GM19395 (cell line): ENCODE measurements around the gene ZNF346.

Source experiments
- ATAC-seq: cut with Tn5 transposase; IDR thresholded peaks from one replicate; pipeline ENCODE4 v1.9.1; 2021; ENCODE audit warnings: mild to moderate bottlenecking, moderate library complexity; ENCODE audit not compliant: unreplicated experiment

ZNF346 gene

DNA sequence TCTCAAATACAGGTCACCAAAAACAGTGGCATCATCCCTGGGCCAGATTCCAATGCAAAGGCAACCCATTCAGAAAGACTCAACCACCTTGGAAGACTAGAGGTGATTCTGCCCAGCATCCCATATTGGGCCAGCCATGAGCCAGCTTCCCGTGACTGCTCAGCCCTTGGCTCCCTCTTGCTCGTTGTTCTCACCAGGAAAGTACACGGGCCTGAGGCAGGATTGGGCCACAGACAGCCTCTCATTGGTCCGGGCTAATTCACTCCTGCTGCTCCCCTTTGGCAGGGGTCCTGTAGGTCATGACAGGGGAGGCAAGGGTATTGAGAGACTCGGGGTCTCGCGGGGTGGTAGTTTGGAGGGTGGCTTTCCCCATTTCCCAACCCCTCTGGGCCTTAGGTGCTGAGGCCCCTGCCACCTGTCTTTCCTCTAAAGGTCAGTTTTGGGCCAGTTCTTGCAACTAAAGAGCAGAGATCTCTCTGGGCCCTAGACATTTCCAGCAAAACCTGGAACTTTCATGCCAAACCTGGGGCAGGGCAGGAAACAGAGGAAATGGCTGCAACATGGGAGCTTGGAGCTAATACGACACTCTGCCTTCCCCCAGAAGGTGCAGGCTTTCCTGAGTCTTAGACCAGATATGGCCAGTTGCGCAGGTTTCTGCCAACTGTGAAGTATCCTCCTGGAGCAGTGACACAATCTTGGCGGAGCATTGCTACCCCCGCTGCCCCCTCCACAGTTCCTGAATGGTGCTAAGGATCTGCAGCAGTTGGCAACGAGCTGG lies 42.2 kb downstream of the ZNF346 start:
- ATAC-seq = no peak

- no peak for ATAC-seq
Measured at GRCh38 chr5:177065491-177065890, 43.0 kb downstream of the ZNF346 start.

- ATAC-seq = no peak
Measured at GRCh38 chr5:177066224-177066623, 43.7 kb downstream of the ZNF346 start.

DNA sequence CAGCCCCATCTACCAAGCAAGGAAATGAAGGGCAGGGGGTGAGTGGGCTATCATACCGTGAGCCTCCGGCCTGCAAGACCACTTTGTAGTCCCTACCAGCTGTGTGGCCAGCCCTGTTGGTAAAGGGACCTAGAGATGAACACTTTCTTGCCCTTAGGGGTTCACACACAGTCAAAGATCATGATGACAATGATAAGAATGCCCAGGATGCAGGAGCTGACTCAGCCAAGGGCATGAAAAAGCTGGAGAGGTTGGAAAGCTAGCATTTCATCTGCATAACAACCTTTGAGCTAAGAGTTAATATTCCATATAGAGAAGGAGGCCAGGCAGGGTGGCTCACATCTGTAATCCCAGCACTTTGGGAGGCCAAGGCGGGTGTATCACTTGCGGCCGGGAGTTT lies 45.0 kb downstream of the ZNF346 start:
- no peak for ATAC-seq

- peak; percentile 51 for ATAC-seq
Measured at GRCh38 chr5:177070536-177071191, 48.2 kb downstream of the ZNF346 start.

GRCh38 chr5:177071666-177072385 lies 49.3 kb downstream of the ZNF346 start:
- peak; percentile 76 for ATAC-seq

DNA sequence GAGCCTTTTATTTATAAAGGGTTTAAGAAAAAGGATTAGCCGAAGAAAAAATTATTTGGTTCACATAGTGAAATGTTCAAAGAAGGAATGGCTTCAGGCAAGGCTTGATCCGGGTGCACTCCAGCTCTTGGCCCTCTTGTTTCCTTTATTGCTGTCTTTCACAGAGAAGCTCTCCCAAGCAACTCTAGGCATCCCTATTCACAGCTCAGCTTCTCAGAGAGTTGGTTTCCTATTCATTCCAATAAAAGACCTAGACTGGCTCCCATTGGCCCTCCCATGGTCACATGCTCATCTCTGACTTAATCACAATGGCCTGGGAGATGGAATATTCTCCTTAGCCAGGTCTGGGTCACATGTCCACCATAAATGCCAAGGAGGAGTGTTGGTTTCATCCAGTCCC lies 54.8 kb downstream of the ZNF346 start:
- no peak for ATAC-seq

GRCh38 chr5:177079606-177080005 lies 57.1 kb downstream of the ZNF346 start:
- no peak for ATAC-seq

DNA sequence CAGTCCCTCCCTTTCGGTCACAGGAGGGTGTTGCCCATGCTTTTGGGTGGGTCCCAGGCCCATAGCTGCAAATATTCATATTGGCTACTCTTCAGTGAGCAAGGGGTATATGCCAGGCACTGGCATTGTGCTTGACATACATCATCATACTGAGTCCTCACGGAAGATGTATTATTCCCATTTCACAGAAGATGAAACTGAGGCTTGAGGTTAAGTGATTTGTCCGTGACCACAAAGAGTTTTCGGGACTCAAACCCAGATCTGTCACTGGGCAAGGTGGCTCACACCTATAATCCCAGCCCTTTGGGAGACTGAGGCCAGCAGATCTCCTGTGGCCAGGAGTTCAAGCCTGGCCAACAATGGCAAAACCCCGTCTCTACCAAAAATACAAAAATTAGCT lies 57.8 kb downstream of the ZNF346 start:
- ATAC-seq = no peak

DNA sequence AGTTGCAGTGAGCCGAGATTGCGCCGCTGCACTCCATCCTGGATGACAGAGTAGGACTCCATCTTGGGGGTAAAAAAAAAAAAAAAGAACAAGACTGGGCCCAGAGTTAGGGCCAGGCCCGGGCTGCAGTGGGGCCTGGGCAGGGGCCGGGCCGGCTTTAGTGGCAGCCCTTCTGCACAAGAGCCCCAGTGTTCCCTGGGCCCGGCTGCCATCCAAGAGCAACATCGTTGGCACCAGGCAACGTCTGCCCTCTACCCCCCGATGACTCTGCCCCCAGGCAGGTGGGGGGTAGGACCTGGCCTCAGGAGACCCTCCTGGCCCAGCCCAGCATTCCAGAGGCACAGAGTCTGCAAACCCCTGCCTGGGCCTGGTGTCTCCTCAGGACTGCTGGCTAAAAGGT lies 59.4 kb downstream of the ZNF346 start:
- no peak for ATAC-seq

DNA sequence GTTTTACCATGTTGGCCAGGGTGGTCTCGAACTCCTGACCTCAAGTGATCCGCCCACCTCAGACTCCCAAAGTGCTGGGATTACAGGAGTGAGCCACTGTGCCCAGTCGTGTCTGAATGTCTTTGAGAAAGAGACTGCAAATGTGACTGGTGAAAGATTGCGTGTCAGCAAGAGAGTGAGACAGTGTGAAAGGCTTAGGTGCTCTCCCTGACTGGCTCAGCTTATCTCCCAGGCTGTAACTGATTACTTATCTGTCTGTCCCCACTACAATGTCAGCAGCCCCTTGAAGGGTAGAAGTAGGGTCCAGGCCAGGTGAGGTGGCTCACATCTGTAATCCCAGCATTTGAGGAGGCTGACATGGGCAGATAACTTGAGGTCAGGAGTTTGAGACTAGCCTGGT lies 60.9 kb downstream of the ZNF346 start:
- no peak for ATAC-seq

- ATAC-seq = no peak
Measured at GRCh38 chr5:177084175-177084574, 61.7 kb downstream of the ZNF346 start.

DNA sequence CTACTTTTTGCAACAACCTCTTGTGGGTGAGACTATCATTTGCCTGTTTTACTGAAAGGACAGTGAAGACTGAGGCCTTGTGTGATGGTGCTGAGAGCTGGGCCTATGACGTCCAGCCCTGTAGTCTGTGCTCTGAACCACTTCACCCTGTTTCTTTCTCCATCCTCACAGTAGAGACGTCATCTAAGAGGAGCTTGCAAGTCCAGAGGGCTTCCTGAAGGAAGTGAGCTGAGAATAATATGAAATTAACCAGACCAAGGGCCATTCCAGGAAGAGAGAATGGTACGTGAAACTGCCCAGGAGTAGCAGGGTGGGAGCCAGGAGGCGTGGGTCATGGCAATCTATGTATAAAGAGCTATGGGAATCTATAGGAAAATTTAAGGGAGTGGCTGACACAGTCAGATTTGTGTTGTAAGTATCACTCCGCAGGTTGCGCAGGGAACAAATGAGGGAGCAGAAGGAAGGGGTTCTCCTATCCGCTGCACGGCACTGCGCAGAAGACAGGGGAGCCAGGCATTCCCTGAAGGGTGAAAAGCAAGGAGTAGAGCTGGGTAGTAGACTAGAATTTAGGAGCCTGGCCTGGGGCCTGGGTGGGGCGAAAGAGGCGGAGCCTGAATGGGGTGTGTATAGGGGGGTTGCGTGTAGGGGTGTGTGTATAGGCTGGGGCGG lies 63.6 kb downstream of the ZNF346 start:
- ATAC-seq = peak; percentile 12

DNA sequence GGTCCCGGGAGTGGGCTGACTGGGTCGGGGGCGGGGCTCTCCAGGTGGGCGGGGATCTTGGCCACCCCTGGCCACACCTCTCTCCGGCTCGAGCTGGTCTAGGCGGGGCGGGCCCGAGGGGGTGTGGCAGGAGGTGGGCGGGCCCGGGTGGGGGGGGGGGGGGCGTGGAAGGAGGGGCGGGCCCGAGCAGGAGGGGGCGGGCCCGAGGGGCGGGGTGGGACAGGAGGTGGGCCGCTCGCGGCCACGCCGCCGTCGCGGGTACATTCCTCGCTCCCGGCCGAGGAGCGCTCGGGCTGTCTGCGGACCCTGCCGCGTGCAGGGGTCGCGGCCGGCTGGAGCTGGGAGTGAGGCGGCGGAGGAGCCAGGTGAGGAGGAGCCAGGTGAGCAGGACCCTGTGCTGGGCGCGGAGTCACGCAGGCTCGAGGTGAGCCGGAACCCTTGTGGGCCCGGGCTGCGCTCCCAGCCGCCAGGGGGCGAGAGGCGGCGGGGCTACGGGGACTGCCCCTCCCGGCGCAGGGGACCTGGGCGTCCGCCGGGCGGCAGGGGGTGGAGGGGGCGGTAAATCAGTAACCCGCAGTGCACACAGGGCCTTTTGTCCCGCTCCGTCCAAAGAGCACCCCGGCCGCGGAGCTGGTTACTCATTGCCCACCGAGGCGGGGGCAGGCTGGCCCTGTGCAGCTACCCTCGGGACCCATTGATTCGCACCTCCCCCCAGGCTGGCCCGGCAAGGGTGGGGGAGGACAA lies 64.3 kb downstream of the ZNF346 start, which contains the start of gene FGFR4:
TSS of gene FGFR4 (plus strand) at position 262 of the 744 bp plus-strand sequence. CDS start 2,688 bp downstream, outside the sequence.
- ATAC-seq = peak; percentile 65

DNA sequence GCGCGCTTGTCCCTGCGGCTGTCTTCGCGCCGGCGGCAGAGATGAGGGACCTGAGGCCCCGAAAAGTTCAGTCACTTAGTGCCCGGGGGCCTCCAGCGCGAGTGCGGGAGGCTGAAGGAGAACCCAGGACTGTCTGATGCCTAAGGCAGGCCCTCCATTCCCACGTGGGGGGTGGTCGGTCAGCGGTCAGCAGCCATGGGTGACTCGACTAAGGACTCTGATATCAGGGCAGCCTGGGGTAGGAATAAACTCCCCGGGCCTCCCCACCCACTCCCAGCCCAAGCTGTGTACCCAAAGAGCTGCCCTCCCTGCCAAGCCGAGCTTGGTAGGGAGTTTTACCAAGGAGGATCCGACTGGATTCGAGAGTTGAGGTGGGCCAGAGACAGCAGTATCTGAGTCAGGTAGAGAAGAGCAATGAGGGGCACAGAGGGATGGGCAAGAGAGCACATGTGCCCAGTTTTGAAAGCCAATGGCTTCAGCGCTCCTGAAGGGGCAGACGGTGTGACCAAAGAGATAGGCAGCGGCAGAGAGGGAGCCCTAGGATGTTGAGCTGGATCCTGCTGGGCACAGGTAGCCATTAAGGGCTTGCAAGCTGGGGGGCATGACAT lies 65.0 kb downstream of the ZNF346 start:
- no peak for ATAC-seq

DNA sequence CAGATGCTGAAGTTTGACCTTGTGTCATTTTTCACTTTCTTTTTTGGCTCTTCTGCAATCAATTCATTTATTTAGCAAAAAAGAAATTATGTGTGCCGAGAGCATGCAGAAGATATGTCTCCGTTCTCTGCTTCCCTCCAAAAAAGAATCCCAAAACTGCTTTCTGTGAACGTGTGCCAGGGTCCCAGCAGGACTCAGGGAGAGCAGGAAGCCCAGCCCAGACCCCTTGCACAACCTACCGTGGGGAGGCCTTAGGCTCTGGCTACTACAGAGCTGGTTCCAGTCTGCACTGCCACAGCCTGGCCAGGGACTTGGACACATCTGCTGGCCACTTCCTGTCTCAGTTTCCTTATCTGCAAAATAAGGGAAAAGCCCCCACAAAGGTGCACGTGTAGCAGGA lies 66.6 kb downstream of the ZNF346 start:
- no peak for ATAC-seq

GRCh38 chr5:177089825-177090641 lies 67.5 kb downstream of the ZNF346 start:
- no peak for ATAC-seq

GRCh38 chr5:177090813-177091212 lies 68.3 kb downstream of the ZNF346 start:
- ATAC-seq = no peak

GRCh38 chr5:177091232-177091631 lies 68.7 kb downstream of the ZNF346 start:
- ATAC-seq = no peak
